Measurements from ENCODE around the gene KIAA2012.

KIAA2012 gene

GRCh38 chr2:202054679-202055078, 18.4 kb upstream of the KIAA2012 start:
- no peaks in the 10 kb centered on the region for H3K9me3 ChIP-seq (ENCODE audit: control insufficient read depth, insufficient read depth, low read depth, low read length)
- ChIA-PET POLR2A (no interaction called here), CTCF (no interaction called here)
- no peaks in the 10 kb centered on the region for H3K4me1 ChIP-seq (ENCODE audit: control insufficient read depth, insufficient read depth, low read length)
- TF ChIP-seq ZNF580 (tag by site-specific recombination; IDR thresholded peaks at IDR 0.05) (no peak), ZNF792 (tag by site-specific recombination; IDR thresholded peaks at IDR 0.05) (no peak), ZNF677 (tag by site-specific recombination; IDR thresholded peaks at IDR 0.05) (no peak), ZNF48 (tag by site-specific recombination; IDR thresholded peaks at IDR 0.05) (no peak), ZIC2 (tag by site-specific recombination; IDR thresholded peaks at IDR 0.05) (peak; percentile 41; the same call in 1 of the 2 replicates)
- no peak overlapping the region for H3K27ac ChIP-seq (ENCODE audit: extremely low read depth, low read depth, low read length)
- no peaks in the 10 kb centered on the region for H3K36me3 ChIP-seq (ENCODE audit: control insufficient read depth in 2 of 2, insufficient read depth in 1 of 2, low read length in 2 of 2)
- no peak overlapping the region for H3K4me3 ChIP-seq (ENCODE audit: low read depth, low read length)

- ChIA-PET CTCF (interaction anchor here (0.6 to 1.4 kb wide), 7 partner anchors 11 to 196 kb away, joined by 3 to 8 read pairs (median 4); no protein-coding TSS in a partner anchor), POLR2A (no interaction called here)
- H3K36me3 ChIP-seq (ENCODE audit: control insufficient read depth in 2 of 2, insufficient read depth in 1 of 2, low read length in 2 of 2): no peaks in the 10 kb centered on the region
- H3K9me3 ChIP-seq (ENCODE audit: control insufficient read depth, insufficient read depth, low read depth, low read length): no peaks in the 10 kb centered on the region
- H3K4me3 ChIP-seq (ENCODE audit: low read depth, low read length): no peak overlapping the region
- TF ChIP-seq KLF17 (tag by site-specific recombination; IDR thresholded peaks at IDR 0.05): no peak
- no peak for TF ChIP-seq ZNF112 (tag by site-specific recombination; IDR thresholded peaks at IDR 0.05)
- no peak for TF ChIP-seq ZNF600 (tag by site-specific recombination; IDR thresholded peaks at IDR 0.05)
- no peak for TF ChIP-seq PRDM1 (tag by site-specific recombination; IDR thresholded peaks at IDR 0.05)
- TF ChIP-seq ZNF621 (tag by site-specific recombination; IDR thresholded peaks at IDR 0.05): no peak
- TF ChIP-seq ZNF274 (IDR thresholded peaks at IDR 0.05; ENCODE audit: low read length): no peak
- TF ChIP-seq ZNF274 (tag by site-specific recombination; IDR thresholded peaks at IDR 0.05; ENCODE audit: borderline replicate concordance): no peak
- no peak for TF ChIP-seq ZNF701 (tag by site-specific recombination; IDR thresholded peaks at IDR 0.05)
- no peak for TF ChIP-seq ZNF660 (tag by site-specific recombination; IDR thresholded peaks at IDR 0.05)
- TF ChIP-seq BCL6B (tag by site-specific recombination; IDR thresholded peaks at IDR 0.05): no peak
- no peak for TF ChIP-seq OSR2 (tag by site-specific recombination; IDR thresholded peaks at IDR 0.05)
- no peak for TF ChIP-seq ZNF48 (tag by site-specific recombination; IDR thresholded peaks at IDR 0.05)
- no peak for TF ChIP-seq ZNF555 (tag by site-specific recombination; conservative IDR thresholded peaks at IDR 0.05)
- no peak for TF ChIP-seq ZNF692 (tag by site-specific recombination; IDR thresholded peaks at IDR 0.05)
- H3K4me1 ChIP-seq (ENCODE audit: control insufficient read depth, insufficient read depth, low read length): no peaks in the 10 kb centered on the region
- H3K27ac ChIP-seq (ENCODE audit: extremely low read depth, low read depth, low read length): no peak overlapping the region
These were observed 16.4 kb upstream of the KIAA2012 start for GRCh38 chr2:202056611-202057010.

- no peaks in the 10 kb centered on the region for H3K36me3 ChIP-seq (ENCODE audit: control insufficient read depth in 2 of 2, insufficient read depth in 1 of 2, low read length in 2 of 2)
- 0 out of 2 replicates have a peak, but pooled peaks have one; percentile 12 for TF ChIP-seq CTCF (tag by site-specific recombination; IDR thresholded peaks at IDR 0.05)
- TF ChIP-seq SALL2 (tag by site-specific recombination; IDR thresholded peaks at IDR 0.05; ENCODE audit: borderline replicate concordance): no peak
- H3K9me3 ChIP-seq (ENCODE audit: control insufficient read depth, insufficient read depth, low read depth, low read length): no peaks in the 10 kb centered on the region
- ChIA-PET POLR2A (interaction anchor here (0.5 kb wide), 1 partner anchor 16 kb away, joined by 3 read pairs; no protein-coding TSS in a partner anchor), CTCF (interaction anchor here (0.6 to 1.0 kb wide), 3 partner anchors 14 to 1021 kb away, joined by 3 to 5 read pairs (median 3); no protein-coding TSS in a partner anchor)
- no peak overlapping the region for H3K4me3 ChIP-seq (ENCODE audit: low read depth, low read length)
- no peaks in the 10 kb centered on the region for H3K4me1 ChIP-seq (ENCODE audit: control insufficient read depth, insufficient read depth, low read length)
- no peak overlapping the region for H3K27ac ChIP-seq (ENCODE audit: extremely low read depth, low read depth, low read length)
These were observed 12.8 kb upstream of the KIAA2012 start for GRCh38 chr2:202060218-202060617.
